HG02943 (cell line): ENCODE results near the gene TFAM.
"Not testable (repeated sequence)": the region's sequence is repeated elsewhere in the genome, so short reads cannot be mapped to it uniquely, and the experiment has no call there.

Source experiments
- ATAC-seq: cut with Tn5 transposase; IDR thresholded peaks from one replicate; pipeline ENCODE4 v1.9.1; 2021; ENCODE audit warnings: mild to moderate bottlenecking, low read depth, moderate library complexity; ENCODE audit not compliant: unreplicated experiment

The TFAM gene

DNA sequence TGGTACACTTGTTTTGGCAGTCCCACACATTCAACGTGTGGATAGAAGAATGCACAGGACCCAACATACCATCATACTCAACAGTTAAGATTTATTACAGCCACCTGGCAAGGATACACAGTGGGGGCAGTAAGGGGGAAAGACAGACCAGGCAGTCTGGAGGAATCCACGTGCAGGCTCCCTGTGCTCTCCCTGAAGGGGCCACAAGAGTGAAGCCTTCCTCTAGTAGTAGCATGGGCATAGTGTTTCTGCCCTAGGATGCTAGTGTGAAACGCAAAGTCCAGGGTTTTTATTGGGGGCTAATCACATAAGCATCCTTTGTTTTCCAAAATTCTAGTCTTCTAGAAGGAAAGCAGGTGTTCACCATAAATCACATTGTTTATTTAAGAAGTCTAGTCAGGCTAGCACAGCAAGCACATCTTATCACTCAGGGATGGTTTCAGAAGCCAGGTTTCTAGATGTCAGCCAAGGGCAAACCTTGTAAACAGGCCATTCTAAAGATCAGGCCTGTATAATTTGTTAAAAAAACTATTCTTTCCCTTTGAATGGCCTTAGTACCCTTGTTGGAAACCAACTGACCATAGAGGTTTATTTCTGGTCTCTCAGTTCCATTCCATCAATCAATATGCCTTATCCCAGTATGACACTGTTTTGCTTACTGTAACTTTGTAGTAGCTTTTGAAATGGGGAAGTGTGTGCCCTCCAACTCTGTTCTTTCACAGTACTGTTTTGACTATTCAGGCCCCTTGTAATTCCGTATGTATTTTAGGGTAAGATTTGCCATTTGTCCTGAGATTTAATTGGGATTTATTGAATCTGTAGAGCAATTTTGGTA is 12.4 kb upstream of the TFAM start:
- no peak for ATAC-seq

DNA sequence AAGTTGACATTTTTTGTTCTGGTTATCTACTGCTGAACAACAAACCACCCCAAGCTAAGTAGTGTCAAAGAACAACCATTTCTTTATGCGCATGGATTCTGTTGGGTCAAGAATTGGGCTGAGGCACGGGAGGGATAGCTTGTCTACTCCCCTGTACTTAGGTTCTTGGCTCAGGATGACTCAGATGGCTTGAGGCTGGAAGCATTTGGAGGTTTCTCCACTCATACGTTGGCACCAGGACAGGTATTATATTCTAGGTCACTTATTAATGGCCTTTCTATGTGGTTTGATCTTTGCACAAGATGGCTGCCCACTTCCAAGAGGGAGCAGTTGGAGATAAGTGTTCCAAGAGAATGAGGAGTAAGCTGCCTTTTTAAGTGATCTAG is 11.8 kb upstream of the TFAM start:
- ATAC-seq: no peak

DNA sequence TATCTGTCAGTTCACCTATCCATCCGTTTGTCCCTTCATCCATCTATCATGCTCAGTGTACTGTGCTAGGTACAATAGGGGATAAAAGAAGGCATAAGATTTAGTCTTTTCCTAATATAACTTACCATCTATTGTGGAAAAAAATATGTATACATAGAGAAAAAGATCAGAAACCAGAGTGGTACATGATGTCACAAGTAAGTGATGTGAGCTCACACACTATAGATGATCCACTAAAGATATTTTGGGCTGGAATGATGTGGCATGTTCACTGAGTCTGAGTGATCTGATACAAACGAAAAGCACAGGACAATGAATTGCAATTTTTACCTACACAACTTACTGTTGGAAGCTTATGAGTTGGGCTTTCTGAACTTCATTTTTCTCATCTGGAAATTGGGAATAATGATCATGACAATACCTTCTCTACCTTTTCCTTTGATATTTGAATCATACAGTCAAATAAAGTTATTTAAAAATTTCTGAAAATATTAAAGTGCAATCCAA is 2.7 kb upstream of the TFAM start:
- no peak for ATAC-seq

DNA sequence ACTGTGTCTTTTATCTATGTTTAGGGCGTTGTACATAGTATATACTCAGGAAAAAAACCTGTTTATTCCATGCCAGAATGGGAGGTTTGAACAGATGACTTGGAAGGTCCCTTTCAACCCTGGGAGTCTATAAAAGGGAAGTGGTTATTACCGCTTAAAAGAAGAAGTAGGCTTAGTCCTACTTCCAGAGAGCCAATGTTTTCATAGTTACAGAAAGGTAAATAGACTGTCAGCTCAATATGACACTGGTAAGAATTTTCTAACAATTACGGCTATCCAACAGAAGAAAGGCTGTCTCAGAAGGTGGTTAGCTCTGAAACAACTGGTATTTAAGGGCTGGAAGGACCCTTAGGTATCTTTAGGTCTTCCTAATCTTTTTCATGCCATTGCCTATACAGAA is 1.1 kb upstream of the TFAM start:
- ATAC-seq: peak; percentile 60

DNA sequence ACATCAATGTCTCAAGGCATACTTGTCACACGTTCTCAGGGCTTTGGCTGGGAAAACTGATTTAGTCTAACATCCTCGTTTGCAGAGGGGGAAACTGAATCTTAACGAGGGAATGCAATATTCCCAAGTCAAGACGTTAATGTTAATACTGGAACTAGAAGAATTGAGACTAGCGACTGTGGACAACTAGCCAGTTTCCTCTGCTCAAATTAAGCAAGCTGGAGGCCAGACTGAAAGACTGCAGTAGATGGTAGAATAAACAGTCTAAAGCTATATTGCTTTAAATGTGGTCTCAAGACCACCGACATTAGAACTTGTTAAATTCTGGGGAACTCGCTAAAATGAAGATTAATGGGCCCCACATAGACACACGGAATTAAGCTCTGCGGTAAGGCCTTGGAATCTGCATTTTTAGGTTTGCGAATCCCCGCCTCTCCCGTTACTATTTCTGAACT is 639 bp upstream of the TFAM start:
- peak; percentile 2 for ATAC-seq

DNA sequence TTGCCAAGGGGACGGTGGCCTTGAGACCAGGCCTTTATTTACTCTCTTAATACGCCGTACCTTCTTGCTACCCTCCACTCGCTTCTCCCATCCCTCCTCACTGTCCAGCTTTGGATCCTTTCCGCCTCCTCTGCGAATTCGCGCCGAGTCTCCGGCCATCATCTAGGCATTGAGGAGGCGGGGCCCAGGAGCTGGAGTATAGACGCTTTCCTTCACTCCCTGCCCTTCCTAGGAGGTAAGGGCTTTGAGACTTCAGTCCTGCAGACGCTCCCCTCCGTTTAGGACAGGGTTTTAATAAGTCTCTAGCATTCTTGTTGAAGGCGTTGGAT is 538 bp downstream of the TFAM start:
- ATAC-seq: peak; percentile 1

DNA sequence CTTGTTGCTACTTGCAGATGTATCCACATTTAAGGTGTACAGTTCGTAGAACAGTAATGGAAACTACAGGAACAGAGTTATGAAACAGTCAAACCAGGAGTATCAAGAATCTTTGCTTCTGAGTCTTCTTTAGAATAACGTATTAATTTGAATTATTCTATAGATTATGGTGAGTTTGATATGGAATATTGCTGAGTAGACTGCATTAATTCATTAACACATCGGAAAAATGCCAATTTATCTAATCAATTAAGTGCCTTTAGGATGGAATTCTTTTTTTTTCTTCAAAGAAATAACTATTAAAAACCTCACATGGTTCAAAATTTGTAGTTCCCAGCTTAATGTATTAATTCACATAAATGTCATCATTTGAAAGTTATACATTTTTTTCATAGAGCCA is 3.8 kb downstream of the TFAM start:
- no peak for ATAC-seq

DNA sequence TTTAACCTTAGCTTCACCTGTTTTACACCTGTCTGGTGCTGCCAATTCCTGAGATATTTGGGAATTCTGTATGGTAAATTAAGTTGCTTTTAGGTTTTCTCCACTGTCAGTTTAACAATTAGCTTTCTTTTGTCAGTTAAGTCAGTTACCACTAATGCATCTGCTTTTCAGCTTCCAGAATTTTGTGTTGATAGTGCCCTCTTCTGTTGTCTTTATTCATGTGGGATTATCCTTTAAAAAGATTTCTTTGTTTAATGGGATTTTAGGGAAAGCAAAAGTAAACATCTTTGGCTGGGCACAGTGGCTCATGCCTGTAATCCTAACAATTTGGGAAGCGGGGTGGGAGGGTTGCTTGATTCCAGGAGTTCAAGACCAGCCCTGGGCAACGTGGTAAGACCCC is 8.1 kb downstream of the TFAM start:
- ATAC-seq: no peak

DNA sequence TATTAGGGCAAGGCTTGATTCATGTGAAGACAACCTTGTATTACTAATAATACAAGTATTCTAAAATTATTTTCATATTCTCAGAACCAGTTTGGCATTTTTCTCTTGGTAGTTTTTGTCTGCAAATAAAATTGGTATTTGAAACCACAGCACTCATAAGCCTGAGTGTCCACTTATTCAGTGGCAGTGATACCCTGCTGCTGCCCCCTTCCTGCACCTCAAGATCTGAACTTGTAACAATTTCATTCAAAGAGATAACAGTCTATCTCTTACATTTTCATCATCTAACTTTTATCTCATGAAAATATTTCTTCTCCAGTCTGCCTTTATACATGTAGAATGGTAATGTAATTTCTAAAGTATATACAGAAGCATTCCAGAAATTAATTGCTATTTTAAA is 9.3 kb downstream of the TFAM start:
- ATAC-seq: no peak

DNA sequence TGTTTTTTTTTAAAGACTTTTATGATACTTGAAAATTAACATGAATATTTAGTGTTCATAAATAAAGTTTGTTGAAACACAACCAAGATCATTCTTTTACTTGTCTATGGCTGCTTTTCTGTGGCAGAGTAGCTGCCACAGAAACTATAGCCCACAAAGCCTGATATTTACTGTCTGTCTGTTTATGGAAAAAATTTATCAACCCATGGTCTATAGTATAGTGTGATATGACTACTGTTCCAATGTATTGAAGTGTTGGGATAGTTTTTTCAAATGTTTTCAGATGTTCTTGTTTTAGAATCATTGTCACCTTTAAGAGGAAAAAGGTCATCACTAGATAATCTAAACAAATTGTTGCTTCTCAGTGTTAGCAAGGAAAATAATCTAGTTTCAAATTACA is 10.8 kb downstream of the TFAM start:
- no peak for ATAC-seq

DNA sequence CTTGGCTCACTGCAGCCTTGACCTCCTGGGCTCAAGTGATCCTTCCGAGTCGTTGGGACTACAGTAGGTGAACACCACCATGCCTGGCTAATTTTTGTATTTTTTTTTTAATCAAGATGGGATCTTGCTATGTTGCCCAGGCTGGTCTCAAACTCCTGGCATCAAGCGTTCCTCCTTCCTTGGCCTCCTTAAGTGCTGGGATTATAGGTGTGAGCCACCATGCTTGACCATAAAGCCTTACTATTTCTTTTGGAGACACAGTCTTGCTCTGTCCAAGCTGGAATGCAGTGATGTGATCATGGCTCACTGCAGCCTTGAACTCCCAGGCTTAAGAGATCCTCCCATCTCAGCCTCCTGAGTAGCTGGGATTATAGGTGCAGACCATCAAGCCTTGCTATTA is 12.6 kb downstream of the TFAM start:
- ATAC-seq: no peak

DNA sequence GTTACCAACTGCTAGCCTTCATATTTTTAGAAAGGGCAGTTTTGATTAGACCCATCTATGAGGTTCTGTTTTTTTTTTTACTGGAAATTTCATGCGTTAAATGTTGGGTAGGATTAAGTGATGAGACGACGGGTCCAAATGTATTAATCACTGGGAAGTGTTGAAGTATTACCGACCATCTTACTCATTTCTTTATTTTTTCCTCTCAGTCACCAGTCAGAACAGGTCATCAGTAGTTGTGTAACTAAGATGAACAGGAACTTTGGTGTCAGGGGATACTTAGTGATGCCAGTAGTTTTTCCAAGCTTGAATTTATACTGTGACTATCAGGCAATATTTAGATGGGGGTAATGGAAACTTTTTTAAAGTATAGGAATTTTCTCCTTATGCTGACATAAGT is 14.2 kb downstream of the TFAM start:
- ATAC-seq: no peak

DNA sequence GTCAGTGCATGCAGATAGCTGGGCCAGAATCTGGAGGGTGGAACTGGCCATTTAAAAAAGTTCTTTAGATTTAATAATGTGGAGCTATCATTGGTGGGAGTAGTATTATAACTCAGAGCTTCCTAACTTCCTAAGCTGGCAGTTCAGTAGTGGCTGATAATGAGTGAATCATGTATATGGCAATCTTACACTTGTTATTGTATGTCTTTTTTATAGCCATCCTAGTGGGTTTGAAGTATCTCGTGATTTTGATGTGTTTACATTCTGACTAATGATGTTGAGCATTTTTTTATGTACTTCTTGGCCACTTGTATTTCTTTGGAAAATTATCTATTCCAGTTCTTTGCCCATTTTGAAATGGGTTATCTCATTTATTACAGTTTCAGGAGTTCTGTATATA is 15.4 kb downstream of the TFAM start:
- ATAC-seq: no peak

DNA sequence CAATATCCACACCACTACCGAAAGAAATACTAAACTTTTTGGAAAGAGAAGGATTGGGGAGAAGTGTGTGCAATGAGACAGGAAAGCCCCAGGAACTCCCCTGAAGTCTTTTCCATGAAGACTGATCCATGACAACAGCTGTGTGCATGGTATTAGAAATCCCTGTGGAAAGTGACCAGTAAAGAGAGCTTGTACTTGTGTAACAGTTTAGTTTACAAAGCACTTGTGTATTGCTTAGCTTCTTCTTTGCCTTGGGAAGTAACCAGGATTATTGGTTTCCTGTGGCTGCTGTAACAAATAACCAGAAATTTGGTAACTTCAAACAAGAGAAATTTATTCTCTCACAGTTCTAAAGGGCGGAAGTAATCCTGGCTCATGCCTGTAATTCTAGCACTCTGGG is 18.8 kb downstream of the TFAM start:
- no peak for ATAC-seq

DNA sequence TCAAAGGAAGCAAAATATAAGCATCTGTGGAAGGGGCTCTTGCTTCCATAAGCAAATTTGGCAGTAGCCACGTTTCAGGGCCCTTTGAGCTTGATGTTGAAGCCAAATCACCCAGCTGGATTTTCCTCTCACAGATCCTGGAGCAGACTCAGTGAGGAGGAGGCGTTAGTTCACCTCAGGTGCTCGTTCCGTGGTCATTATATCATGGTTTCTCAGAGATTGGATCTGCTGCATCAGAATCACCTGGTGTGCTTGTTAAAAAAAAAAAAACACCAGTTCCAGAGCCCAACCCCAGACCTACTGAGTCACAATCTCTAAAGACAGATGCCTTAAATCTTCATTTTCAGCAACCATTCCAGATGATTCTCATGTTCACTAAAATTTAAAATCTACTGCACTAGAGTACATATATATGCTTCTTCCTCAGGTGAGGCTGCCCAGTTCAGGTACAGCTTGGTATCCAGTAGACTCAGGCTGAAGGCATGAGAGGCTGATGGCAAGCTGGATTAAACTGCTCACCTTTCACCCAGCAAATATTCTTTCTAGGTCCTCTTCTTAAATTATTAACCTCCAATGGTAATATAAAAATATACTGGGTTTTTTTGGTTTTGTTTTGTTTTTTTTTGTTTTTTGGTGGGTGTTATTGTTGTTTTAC is 24.9 kb downstream of the TFAM start:
- ATAC-seq: no peak

DNA sequence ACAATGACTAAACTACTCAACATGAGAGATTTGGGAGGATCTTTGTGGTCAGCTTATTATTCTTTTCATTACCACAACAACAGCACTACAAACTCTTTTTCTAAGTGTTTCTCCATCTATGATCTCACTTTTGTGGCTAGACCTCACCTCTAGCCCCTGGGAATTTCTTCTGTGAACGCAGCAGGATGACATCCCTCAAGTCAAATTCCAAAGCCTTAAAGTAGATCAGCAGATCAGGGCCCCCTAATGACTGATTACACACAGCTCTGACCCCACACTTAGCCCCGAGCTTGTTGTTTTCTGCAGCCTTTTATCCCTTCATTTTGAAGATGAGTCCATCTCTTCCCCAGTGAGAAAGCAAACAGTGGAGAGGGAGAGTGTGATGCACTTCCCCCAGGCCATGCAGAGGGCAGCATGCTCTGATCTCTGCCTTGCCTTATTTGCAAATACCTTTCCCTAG is 27.3 kb downstream of the TFAM start:
- ATAC-seq: no peak

DNA sequence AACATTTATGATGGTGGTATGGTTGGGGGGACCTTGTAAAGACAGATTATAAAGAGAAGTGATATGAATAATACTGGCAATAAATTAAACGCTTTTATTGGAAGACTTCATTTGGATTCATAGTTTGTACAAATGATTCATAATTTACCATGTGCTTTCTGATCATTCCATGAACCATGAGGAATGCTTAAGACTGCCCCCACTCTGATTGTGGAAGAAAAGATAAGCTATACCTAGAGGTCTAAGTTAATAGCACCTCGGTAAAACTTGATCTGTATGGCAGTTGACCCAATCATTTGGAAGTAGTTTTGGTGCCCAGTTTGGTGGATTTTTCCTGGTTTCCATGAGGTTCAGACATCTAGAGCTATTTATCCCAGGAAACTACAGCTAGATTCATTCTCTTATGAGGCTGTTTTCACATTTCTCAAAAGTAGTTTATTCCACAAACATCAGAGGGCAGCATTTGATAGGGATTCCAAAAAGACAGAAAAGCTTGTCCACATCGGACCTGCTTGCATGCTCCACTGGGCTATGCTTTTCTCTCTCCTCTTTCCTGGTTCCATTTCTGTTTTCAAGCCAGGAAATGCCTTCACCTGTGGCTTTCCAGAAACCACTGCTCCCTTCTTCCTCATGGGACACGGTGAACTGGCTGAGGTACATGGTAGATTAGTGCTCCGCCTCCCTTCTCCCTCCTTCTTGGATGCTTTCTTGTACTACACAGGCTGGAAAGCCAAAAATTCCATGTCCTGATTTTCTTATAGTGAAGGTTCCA is 29.2 kb downstream of the TFAM start:
- ATAC-seq: no peak

DNA sequence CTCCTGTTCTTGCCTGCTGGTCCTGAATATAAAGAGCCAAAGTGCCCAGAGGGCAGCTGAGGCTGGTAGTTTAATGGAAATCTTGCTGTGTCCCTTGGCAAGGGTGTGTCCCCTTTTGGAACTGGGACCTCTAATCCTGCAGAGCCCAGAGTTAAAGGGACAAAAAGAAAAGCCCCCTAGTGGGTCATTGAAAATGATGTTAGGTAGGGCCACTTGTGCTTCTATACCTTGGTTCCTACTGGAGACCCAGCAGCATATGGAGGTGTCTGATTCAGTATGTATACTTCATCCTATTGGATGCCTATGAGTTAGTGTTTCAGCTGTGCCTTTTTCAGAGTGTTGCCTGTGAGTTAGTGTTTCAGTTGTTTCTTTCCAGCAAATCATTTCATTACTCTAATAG is 30.5 kb downstream of the TFAM start:
- no peak for ATAC-seq

DNA sequence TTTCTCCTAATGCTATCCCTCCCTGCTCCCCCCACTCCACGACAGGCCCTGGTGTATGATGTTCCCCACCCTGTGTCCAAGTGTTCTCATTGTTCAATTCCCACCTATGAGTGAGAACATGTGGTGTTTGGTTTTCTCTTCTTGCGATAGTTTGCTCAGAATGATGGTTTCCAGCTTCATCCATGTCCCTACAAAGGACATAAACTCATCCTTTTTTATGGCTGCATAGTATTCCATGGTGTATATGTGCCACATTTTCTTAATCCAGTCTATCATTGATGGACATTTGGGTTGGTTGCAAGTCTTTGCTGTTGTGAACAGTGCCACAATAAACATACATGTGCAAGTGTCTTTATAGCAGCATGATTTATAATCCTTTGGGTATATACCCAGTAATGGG is 32.7 kb downstream of the TFAM start:
- not testable (repeated sequence) for ATAC-seq

DNA sequence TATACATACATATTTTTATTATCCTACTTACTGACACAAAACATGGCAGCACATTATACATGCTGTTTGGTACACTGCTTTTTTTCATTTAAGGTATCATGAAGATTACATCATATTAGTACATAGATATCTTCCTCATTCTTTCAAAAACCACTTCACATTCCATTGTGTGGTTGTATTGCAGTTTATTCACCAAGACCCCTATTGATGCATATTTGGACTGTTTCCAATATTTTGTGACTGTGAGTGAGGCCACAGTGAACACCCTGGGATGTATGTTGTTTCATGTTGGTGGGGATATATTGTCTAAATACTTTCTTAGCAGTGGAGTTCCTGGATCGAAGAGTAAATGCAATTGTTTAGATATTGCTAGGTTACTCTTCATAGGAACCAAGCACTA is 39.0 kb downstream of the TFAM start:
- no peak for ATAC-seq

DNA sequence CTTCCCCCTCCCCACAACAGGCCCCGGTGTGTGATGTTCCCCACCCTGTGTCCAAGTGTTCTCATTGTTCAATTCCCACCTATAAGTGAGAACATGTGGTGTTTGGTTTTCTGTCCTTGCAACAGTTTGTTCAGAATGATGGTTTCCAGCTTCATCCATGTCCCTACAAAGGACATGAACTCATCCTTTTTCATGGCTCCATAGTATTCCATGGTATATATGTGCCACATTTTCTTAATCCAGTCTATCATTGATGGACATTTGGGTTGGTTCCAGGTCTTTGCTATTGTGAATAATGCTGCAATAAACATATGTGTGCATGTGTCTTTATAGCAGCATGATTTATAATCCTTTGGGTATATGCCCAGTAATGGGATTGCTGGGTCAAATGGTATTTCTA is 43.2 kb downstream of the TFAM start:
- ATAC-seq: not testable (repeated sequence)
